ENCODE measurements around the gene PPM1A.

GRCh38 chr14:60331201-60332045 is 82.4 kb downstream of the PPM1A start:
- TF ChIP-seq EZH2 (IDR thresholded peaks at IDR 0.05; ENCODE audit: insufficient read depth, poor library complexity, severe bottlenecking) (no peak), EZH2phosphoT487 (IDR thresholded peaks at IDR 0.05; ENCODE audit: insufficient read depth, low read depth) (no peak)

Data from GM23248 (cell line).